GM12878 (cell line): Measurements from ENCODE around the gene MAP7. TPM values are rescaled to one million over a fixed set of nuclear protein-coding genes. Genes with fewer than 3 reads are reported as not detected.

Experiments
- ATAC-seq: fragments of 200-7000 bp; cut with Tn5 transposase; 3 replicates; pipeline ENCODE4 v1.9.1; 2020; ENCODE audit warnings: mild to moderate bottlenecking, moderate library complexity
- BruUV-seq: library from RNA; stranded (reverse); fragments of 400-500 nt; replicated peaks from 2 replicates; lab custom pipeline; 2021; lab: Mats Ljungman, UMichigan
- CTCF ChIA-PET: fragments of 300-600 bp; sonication (Branson Sonifier 250); formaldehyde crosslinking; extraction: SDS; loops from one replicate; lab custom pipeline; 2021; ENCODE audit warnings: inconsistent platforms; lab: Yijun Ruan, JAX
- POLR2A ChIA-PET: fragments of 350-600 bp; formaldehyde crosslinking; extraction: SDS; loops from one replicate; lab custom pipeline; 2021; ENCODE audit warnings: inconsistent platforms; lab: Charles Lee
- RAD21 ChIA-PET: fragments of 300-600 bp; sonication (Branson Sonifier 250); formaldehyde crosslinking; loops from one replicate; lab custom pipeline; 2023; ENCODE audit warnings: antibody characterized with exemption; ENCODE audit not compliant: unreplicated experiment; lab: Charles Lee
- SMC1A ChIA-PET: fragments of 300-600 bp; sonication (Branson Sonifier 250); formaldehyde crosslinking; loops from one replicate; lab custom pipeline; 2023; ENCODE audit not compliant: unreplicated experiment, uncharacterized antibody; lab: Charles Lee
- DNase-seq: peaks from one replicate; pipeline ENCODE4 v3.0.0-alpha.2; 2011; ENCODE audit warnings: low read depth, low spot score
- FAIRE-seq: peaks from 3 replicates; lab custom pipeline; 2011; peaks lifted over from hg19 to GRCh38; lab: Jason Lieb, UNC
- H2AFZ ChIP-seq: 2 replicates; pipeline ENCODE4 v1.6.0; 2011; ENCODE audit warnings: low read depth, low read length, control low read depth; ENCODE audit not compliant: control insufficient read depth
- H3K27ac ChIP-seq: 2 replicates; pipeline ENCODE4 v1.5.1; 2011; ENCODE audit warnings: control low read depth; ENCODE audit not compliant: control insufficient read depth, insufficient read depth
- H3K27me3 ChIP-seq, 2 experiments: replicated peaks in 1 of 2; 2 replicates each; pipeline versions ENCODE4 v1.6.0 to v1.6.1; 2011; ENCODE audit warnings: low read length in 1 of 2; ENCODE audit not compliant: control insufficient read depth in 2 of 2, insufficient read depth in 2 of 2
- H3K36me3 ChIP-seq, 2 experiments: 2 replicates each; pipeline ENCODE4 v1.5.1; 2011; ENCODE audit warnings: low read length in 1 of 2; ENCODE audit not compliant: control insufficient read depth in 2 of 2, insufficient read depth in 2 of 2
- H3K4me1 ChIP-seq: 2 replicates; pipeline ENCODE4 v1.6.1; 2011; ENCODE audit warnings: mild to moderate bottlenecking, low read length, moderate library complexity, mixed read lengths; ENCODE audit not compliant: control insufficient read depth, insufficient read depth
- H3K4me2 ChIP-seq: 2 replicates; pipeline ENCODE4 v1.6.0; 2011; ENCODE audit warnings: control low read depth; ENCODE audit not compliant: control insufficient read depth, insufficient read depth
- H3K4me3 ChIP-seq: fragments of 200-600 bp; sonication (generic); 2 replicates; pipeline ENCODE4 v1.5.1; 2016
- H3K79me2 ChIP-seq: 2 replicates; pipeline ENCODE4 v1.6.0; 2011; ENCODE audit warnings: low read length; ENCODE audit not compliant: control insufficient read depth, insufficient read depth
- H3K9ac ChIP-seq: 2 replicates; pipeline ENCODE4 v1.8.0; 2011; ENCODE audit warnings: low read length, control low read depth, mixed read lengths; ENCODE audit not compliant: control insufficient read depth, insufficient read depth
- H3K9me3 ChIP-seq: replicated peaks from 3 replicates; pipeline ENCODE4 v1.5.1; 2011; ENCODE audit warnings: mild to moderate bottlenecking, low read length; ENCODE audit not compliant: control insufficient read depth, insufficient read depth
- H4K20me1 ChIP-seq: 2 replicates; pipeline ENCODE4 v1.6.0; 2011; ENCODE audit not compliant: control insufficient read depth, insufficient read depth
- RUNX3 ChIP-seq: IDR thresholded peaks from 2 replicates; pipeline ENCODE4 v1.6.1; 2012; ENCODE audit warnings: low read length, inconsistent platforms
- SIX5 ChIP-seq: IDR thresholded peaks from 2 replicates; pipeline ENCODE4 v1.6.1; 2011; ENCODE audit warnings: mild to moderate bottlenecking, low read depth, low read length, moderate library complexity; ENCODE audit not compliant: severe bottlenecking
- TBL1XR1 ChIP-seq: IDR thresholded peaks from 2 replicates; pipeline ENCODE4 v1.6.1; 2012; ENCODE audit warnings: low read depth, low read length, improper control_type of control experiment
- TCF7 ChIP-seq: IDR thresholded peaks from 2 replicates; pipeline ENCODE4 v1.6.1; 2014; ENCODE audit warnings: antibody characterized with exemption, borderline replicate concordance
- ZBTB4 ChIP-seq: fragments of 450-650 bp; formaldehyde crosslinking; IDR thresholded peaks from 2 replicates; pipeline ENCODE4 v1.4.0; 2022; ENCODE audit warnings: mild to moderate bottlenecking, moderate library complexity
- ZNF207 ChIP-seq: fragments of 450-650 bp; IDR thresholded peaks from 2 replicates; pipeline ENCODE4 v1.6.1; 2014; ENCODE audit warnings: antibody characterized with exemption, mild to moderate bottlenecking, borderline replicate concordance
- ZZZ3 ChIP-seq: IDR thresholded peaks from 2 replicates; pipeline ENCODE4 v1.6.1; 2011; ENCODE audit warnings: low read depth; ENCODE audit not compliant: control insufficient read depth, insufficient read length
- WGBS: methylation state at CpG from one replicate; pipeline ENCODE4 v1.1.6; 2016; ENCODE audit warnings: low lambda C conversion rate; ENCODE audit not compliant: insufficient replicate concordance, insufficient coverage; ENCODE audit errors: missing lambda C conversion rate; 5-methylcytosine and 5-hydroxymethylcytosine counted together
- in situ Hi-C: fragments of 300-500 bp; cut with MboI; formaldehyde crosslinking; loops from 9 replicates; pipeline ENCODE4 v1.14.3; 2018; ENCODE audit warnings: mixed read lengths
- intact Hi-C: fragments of 100-400 bp; cut with micrococcal nuclease; formaldehyde crosslinking; loops from one replicate; pipeline ENCODE4 v1.14.2; 2022; ENCODE audit not compliant: unreplicated experiment
- polyA plus RNA-seq, 11 experiments: library from polyadenylated mRNA; depleted of rRNA in 4 of 11; unstranded in 6 of 11; stranded (reverse) in 5 of 11; fragments of >200 nt; fragmentation: Nextera tagmentation in 4 of 11; fragmentation: Illumina TruSeq in 1 of 11; extraction: Ambion mirVana in 4 of 11; extraction: Trizol in 1 of 11; gene quantifications; 1 replicate in 1 of 11; 2 replicates in 10 of 11; pipeline versions ENCODE4 v1.2.1 to v1.2.3, GENCODE V29; 2011 to 2016; ENCODE audit warnings: inconsistent platforms in 2 of 11, missing spikeins in 2 of 11, low read depth in 1 of 11
- total RNA-seq, 4 experiments: library from RNA; depleted of rRNA in 3 of 4; stranded (reverse); fragments of >200 nt in 3 of 4; fragmentation: Illumina TruSeq in 1 of 4; extraction: Trizol in 1 of 4; gene quantifications; 2 replicates each; pipeline versions ENCODE4 v1.2.1 to v1.2.3, GENCODE V29; 2013 to 2021

MAP7 gene
- total and polyA plus RNA-seq, 10 of the 15 experiments (the other 5 are each of a cell fraction or from before 2014, with no cell fraction given), result 0.04 to 0.17 (median 0.08) TPM; not detected in 2

DNA sequence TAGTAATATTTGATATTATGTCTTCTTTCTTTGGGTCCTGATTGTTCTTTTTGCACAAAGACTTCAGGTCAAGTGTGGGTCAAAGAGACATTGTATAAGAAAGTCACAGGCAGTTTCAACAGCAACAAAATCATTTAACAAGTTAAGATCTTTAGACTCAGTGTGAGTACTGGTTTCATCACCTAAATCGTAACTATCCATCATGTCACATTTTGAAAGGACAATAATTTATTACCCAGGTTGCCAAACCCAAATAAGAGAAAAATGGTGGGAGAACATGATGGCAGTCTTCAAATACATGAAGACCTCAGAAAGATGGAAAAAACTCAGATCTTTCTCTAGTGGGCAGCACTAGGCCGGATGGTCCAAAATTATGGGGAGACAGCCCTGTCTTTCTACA lies 205.1 kb downstream of the MAP7 start:
- ChIA-PET POLR2A (interaction anchor here (0.6 kb wide), 1 partner anchor 240 kb away, joined by 4 read pairs; no protein-coding TSS in a partner anchor), CTCF (no interaction called here), SMC1A (no interaction called here), RAD21 (no interaction called here)
- intact Hi-C loops (loop anchor here (10.0 kb wide), 1 partner anchor 200 kb away; no protein-coding TSS in a partner anchor), in situ Hi-C loops (no loop called here)
- Histone ChIP-seq H2AFZ (no peak overlapping the region), H3K27me3 (no peaks in the 10 kb centered on the region; a peak in 1 of 4 replicates), H3K9me3 (no peaks in the 10 kb centered on the region), H3K4me1 (no peaks in the 10 kb centered on the region), H3K36me3 (no peaks in the 10 kb centered on the region), H3K4me3 (no peak overlapping the region), H4K20me1 (no peaks in the 10 kb centered on the region), H3K4me2 (no peak overlapping the region), H3K79me2 (no peaks in the 10 kb centered on the region), H3K27ac (no peak overlapping the region), H3K9ac (no peak overlapping the region)
- no peak for TF ChIP-seq SIX5
- no peak for TF ChIP-seq TBL1XR1
- TF ChIP-seq RUNX3, result no peak
- TF ChIP-seq ZBTB4 (CRISPR knock-in tag), result no peak
- TF ChIP-seq TCF7, result no peak
- no peak for TF ChIP-seq ZNF207
- TF ChIP-seq ZZZ3, result no peak
- 30% methylated on average over 2 of the region's 2 CpGs for WGBS
- DNase-seq (no peak), ATAC-seq (no peak), FAIRE-seq (no peak)
- no TSS peak for BruUV-seq
